ENCODE results near the gene OTP.
A peak's percentile ranks its signal among the peaks of the same experiment; 100 is the strongest.

Gene OTP

GRCh38 chr5:77641397-77641943, 3.0 kb upstream of the OTP start:
- no peak overlapping the region for H3K4me3 ChIP-seq (ENCODE audit: low read depth, low read length)
- DNase-seq (ENCODE audit: low read depth), result no peak

DNA sequence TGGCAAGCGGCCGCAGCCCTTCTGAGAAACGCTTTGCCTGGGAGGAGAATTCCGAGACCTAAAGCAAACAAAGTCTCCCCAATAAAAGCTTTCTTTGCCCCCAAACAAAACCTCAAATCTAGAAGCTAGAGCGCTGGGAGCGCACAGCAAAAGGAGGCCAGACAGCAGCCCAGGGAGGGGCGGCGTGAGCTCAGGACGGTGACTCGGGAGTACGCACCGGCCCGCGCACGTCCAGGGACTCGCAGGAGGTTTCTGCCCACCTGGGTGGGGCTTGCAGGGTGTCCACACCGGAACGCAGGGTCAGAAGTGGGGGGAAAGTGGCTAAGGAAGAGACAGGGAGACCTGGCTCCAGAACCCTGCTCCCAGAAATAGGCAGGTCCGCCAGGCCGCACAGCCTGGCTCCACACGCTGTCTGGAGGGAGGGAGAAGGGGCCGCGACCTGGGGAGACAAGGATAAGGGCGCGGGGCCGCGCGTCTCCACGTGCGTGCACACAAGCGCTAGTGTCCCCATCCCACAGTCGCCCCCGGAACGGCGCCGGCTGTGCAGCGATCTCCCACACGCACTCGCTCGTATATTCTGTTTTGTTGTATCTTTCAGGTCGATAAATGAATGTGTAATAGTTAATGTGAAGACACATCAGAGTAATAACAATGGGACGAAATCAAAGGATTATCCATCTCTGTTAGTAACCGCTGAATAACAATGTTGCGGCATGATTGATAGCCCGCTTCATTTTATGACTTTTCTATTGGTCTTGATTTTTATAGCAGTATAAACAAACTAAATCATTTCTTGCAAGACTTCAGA, 2.3 kb upstream of the OTP start:
- no peak overlapping the region for H3K4me3 ChIP-seq (ENCODE audit: low read depth, low read length)
- no peak for DNase-seq (ENCODE audit: low read depth)

GRCh38 chr5:77638763-77639671, 504 bp upstream of the OTP start:
- no peak overlapping the region for H3K4me3 ChIP-seq (ENCODE audit: low read depth, low read length)
- no peak for DNase-seq (ENCODE audit: low read depth)

DNA sequence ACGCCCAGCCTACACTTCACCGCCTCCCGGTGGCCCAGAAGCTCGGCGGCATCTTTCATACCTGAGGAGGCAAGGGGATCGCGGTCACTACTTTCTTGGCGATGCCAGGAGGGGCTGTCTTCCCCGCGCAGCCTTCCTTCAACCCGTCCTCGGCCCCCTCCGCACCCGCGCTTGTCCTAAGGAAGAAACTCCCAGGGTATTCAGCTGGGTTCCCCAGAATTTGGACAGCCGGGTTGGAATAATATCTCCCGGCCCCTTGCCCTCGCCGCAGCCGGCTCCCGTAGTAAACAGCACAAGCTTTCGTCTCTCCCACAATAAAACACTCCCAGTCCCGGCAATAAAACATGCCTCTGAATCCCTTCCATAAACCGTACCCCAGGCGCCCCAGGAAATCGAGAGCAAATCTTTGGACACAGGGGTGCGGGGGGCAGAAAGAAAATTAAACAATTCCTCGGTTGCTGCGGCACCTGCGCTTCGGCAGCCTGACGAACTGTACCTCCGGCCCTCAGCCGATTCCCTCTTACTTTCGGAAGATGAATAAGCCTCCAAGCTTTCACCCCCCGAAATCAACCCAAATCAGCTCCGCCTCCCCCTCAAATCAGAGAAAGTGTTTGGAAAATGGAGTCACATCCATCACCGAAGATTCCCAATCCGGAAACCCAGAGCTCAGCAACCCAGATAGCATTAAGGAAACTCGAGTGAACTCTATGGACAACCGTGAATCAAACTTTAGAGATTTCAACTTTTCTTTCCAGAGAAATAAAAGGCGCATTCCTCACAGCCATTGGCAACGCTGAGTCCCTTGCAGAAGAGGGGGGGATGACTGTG, 1.1 kb downstream of the OTP start:
- no peak for DNase-seq (ENCODE audit: low read depth)
- H3K4me3 ChIP-seq (ENCODE audit: low read depth, low read length), result no peak overlapping the region

DNA sequence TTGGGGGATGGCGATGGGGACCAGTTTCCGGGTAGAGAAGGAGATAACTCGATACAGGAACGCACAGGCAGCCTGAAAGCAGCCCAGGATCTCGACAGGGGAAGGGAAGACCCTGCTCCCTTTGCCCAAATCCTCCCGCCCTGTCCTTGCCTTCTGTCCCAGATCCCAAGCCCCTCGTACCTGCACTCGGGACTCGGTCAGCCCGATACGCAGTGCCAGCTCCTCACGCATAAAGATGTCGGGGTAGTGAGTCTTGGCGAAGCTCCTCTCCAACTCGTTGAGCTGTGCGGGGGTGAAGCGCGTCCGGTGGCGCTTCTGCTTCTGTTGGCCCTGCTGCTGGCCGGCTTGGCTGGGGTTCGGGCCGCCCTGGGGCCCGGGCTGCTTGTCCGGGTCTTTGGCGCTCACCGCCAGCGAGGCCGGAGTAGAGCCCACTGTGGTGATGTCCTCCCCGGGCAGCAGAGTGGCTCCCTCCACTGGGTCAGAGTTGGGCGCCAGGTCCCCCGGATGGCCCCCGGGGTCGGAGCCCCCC, 1.8 kb downstream of the OTP start:
- DNase-seq (ENCODE audit: low read depth), result no peak
- no peak overlapping the region for H3K4me3 ChIP-seq (ENCODE audit: low read depth, low read length)

GRCh38 chr5:77635917-77636640, 2.4 kb downstream of the OTP start:
- no peak overlapping the region for H3K4me3 ChIP-seq (ENCODE audit: low read depth, low read length)
- DNase-seq (ENCODE audit: low read depth), result no peak

- no peak for DNase-seq (ENCODE audit: low read depth)
These were observed 3.2 kb downstream of the OTP start for GRCh38 chr5:77635067-77635916.

DNA sequence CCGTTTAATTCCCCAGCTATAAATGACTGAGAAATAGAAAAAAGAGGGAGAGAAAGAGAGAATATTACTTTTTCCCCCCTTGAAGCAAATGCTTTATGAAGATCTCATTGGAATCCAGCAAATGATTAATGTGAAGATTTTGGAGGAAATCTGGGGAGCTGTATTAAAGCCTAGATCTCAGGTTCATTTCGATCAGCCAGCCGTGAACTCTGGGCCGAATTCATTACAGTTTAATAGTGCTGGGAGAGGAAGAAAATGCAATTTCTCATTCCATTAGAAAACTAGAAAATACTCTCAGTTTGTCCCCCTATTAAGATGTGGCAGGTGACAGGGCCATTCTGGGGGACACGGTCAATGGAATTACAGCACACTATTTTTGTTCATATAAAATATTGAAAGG, 4.8 kb downstream of the OTP start:
- no peak for DNase-seq (ENCODE audit: low read depth)
- no peak overlapping the region for H3K4me3 ChIP-seq (ENCODE audit: low read depth, low read length)

More at GRCh38 chr5:77635067-77635916, 3.2 kb downstream of the OTP start:
- H3K4me3 ChIP-seq (ENCODE audit: low read depth, low read length), result no peak overlapping the region

DNA sequence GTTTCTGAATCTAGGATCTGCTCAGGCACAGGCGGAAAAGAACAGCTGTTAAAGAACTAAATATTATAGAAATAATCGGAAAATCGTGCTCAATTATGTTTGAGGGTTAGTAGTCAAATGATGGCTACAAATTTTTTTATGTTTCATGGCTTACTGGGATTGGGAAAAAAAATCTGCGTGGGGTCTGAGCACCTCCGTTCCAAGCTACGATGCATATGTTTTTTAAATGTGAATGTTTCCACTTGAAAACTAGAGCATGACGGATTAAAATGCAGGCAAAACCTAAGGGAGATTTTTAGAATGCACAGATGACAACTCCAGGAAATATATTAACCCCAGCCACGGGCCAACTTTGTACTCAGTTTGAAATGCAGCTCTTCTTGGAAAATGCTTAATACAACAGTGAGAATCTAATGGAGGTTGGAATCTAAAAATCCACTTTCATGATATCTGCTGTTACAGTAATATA, 5.3 kb downstream of the OTP start:
- DNase-seq (ENCODE audit: low read depth), result no peak
- H3K4me3 ChIP-seq (ENCODE audit: low read depth, low read length), result no peak overlapping the region

- no peak for DNase-seq (ENCODE audit: low read depth)
- H3K4me3 ChIP-seq (ENCODE audit: low read depth, low read length), result no peak overlapping the region
These were observed 5.8 kb downstream of the OTP start for GRCh38 chr5:77632526-77633206.

DNA sequence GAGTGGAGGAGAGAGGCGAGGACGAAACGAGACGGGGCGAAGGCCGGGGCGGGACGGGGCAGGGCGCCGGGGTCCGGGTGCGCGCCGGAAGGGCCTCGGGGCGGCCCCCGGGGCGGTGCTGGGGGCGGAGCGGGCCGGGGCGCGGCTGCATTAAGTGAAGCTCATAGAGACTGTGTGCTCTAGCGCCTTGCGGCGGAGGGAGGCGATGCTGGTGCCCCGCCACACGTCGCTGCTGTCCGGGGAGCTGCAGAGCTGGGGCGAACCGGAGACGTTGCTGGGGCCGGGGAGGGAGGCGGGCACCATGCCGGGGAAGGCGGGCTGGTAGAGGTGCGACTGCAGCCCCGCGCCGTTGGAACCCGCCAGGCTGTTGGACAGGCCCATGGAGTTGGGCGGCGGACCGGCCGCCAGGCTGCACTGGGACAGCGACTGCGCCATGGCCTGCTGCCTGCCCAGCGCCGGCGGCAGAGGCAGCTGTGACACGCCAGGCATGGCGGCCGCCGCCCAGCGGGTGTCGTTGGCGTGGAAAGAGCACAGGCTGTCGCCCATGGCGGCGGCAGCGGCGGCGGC, 8.3 kb downstream of the OTP start:
- H3K4me3 ChIP-seq (ENCODE audit: low read depth, low read length), result peak overlapping the region; percentile 34
- no peak for DNase-seq (ENCODE audit: low read depth)

GRCh38 chr5:77629509-77630113, 8.9 kb downstream of the OTP start:
- no peak for DNase-seq (ENCODE audit: low read depth)
- peak overlapping the region; percentile 15 for H3K4me3 ChIP-seq (ENCODE audit: low read depth, low read length)

DNA sequence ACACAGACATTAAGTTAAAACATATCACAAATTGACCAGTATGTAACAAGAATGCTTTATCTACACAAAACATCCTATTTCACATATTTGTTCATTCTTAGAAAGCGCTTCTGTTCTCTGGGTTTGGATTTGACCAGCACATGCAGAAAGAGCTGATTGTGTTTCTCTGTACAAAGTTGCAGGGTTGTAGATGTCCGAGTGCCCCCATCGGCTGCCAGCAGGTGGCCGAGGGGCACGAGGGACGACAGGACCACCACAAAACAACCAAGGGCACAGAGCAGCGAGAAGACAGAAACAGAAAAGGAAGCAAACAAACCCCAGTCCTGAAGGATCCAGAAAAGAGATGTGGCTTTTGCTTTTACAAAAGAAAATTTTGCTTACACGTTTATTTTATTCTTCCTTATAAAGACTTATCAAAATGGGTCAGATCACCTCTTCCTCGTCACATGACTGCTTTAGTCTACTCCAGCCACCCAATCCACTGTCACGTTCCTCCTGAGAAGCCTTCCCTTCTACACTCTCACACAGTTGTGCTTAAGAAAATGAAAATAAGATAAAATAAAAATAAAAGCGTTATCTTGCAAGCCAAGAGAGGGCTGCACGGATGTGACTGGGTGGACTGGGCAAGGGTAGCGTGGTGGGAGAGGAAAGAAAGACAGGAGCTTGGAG, 9.5 kb downstream of the OTP start:
- no peak overlapping the region for H3K4me3 ChIP-seq (ENCODE audit: low read depth, low read length)
- DNase-seq (ENCODE audit: low read depth), result no peak

- no peak for DNase-seq (ENCODE audit: low read depth)
These were observed 10.4 kb downstream of the OTP start for GRCh38 chr5:77627869-77628674.

DNA sequence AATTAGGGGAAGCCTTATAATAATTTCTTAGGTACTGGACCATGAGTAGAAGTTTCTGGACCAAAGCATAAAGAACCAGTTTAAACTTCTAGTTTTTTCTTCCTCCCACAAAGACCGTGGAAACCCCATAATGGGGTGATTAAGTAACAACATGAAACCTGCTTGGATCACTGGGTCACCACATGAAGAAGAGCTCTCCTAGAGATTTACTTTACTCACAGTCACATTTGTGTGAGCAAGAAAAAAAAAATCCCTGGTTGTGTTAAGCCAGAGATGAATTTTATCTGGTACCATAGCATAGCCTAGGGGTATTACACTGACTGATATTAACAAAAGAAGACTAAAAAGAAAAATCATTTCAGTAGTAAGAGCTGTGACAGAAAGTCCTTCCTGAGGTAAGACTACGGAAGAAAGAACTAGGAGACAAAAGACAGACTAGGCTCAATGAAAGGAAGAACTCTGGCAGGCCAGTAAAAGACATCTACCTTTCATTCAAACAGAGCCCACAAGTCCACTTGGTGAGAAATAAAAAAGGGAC, 15.2 kb downstream of the OTP start:
- H3K4me3 ChIP-seq (ENCODE audit: low read depth, low read length), result no peak overlapping the region
- DNase-seq (ENCODE audit: low read depth), result no peak

More at GRCh38 chr5:77627869-77628674, 10.4 kb downstream of the OTP start:
- no peak overlapping the region for H3K4me3 ChIP-seq (ENCODE audit: low read depth, low read length)

All from skeletal muscle cell (primary cell).